HepG2 (cell line): Measurements from ENCODE around the gene ACTR1B. TPM values are rescaled to one million over a fixed set of nuclear protein-coding genes. Genes with fewer than 3 reads are reported as not detected.

Source experiments
- AGO2 ChIP-seq: fragments of 200-400 bp; formaldehyde crosslinking; optimal IDR thresholded peaks from 2 replicates; pipeline ENCODE3; 2017; ENCODE audit warnings: mild to moderate bottlenecking, low read depth, low read length, moderate library complexity
- BRD4 ChIP-seq: sonication (generic); formaldehyde crosslinking; IDR thresholded peaks from 2 replicates; pipeline ENCODE4 v1.4.0; 2020; ENCODE audit warnings: missing genetic modification reagents
- CEBPG ChIP-seq: IDR thresholded peaks from 2 replicates; pipeline ENCODE4 v1.6.1; 2016
- CSRNP1 ChIP-seq: sonication (generic); formaldehyde crosslinking; IDR thresholded peaks from 2 replicates; pipeline ENCODE4 v1.8.1; 2023; ENCODE audit warnings: mild to moderate bottlenecking, missing genetic modification reagents
- GABPB1 ChIP-seq: IDR thresholded peaks from 2 replicates; pipeline ENCODE4 v1.6.1; 2016; ENCODE audit warnings: mild to moderate bottlenecking, missing genetic modification reagents, moderate library complexity, missing compliant biosample characterization
- HOXA7 ChIP-seq: sonication (generic); formaldehyde crosslinking; IDR thresholded peaks from 2 replicates; pipeline ENCODE4 v1.8.1; 2022; ENCODE audit warnings: mild to moderate bottlenecking, missing genetic modification reagents, moderate library complexity
- KDM1A ChIP-seq: IDR thresholded peaks from 2 replicates; pipeline ENCODE4 v1.6.1; 2016; ENCODE audit warnings: missing compliant biosample characterization
- LCORL ChIP-seq, 2 experiments: fragments of 450-650 bp in 1 of 2; sonication (generic) in 1 of 2; formaldehyde crosslinking in 1 of 2; IDR thresholded peaks; 2 replicates each; pipeline versions ENCODE4 v1.5.0 to v1.6.1; 2017 to 2020; ENCODE audit warnings: antibody characterized with exemption in 1 of 2, missing genetic modification reagents in 1 of 2
- MAF1 ChIP-seq: sonication (generic); formaldehyde crosslinking; IDR thresholded peaks from 2 replicates; pipeline ENCODE4 v1.5.0; 2020; ENCODE audit warnings: missing genetic modification reagents, borderline replicate concordance
- MBNL3 ChIP-seq: fragments of 250-450 bp; sonication (Bioruptor Pico); conservative IDR thresholded peaks from 2 replicates; pipeline ENCODE4 v1.8.0; 2022; ENCODE audit warnings: mild to moderate bottlenecking, inconsistent platforms
- MYC ChIP-seq: sonication (generic); formaldehyde crosslinking; IDR thresholded peaks from 2 replicates; pipeline ENCODE4 v1.9.0; 2021; ENCODE audit warnings: missing genetic modification reagents, borderline replicate concordance
- NFAT5 ChIP-seq: sonication (generic); formaldehyde crosslinking; IDR thresholded peaks from 2 replicates; pipeline ENCODE4 v1.4.0; 2020; ENCODE audit warnings: missing genetic modification reagents
- NFATC3 ChIP-seq: sonication (generic); formaldehyde crosslinking; IDR thresholded peaks from 2 replicates; pipeline ENCODE4 v1.5.1; 2020; ENCODE audit warnings: mild to moderate bottlenecking, missing genetic modification reagents
- SP2 ChIP-seq: sonication (generic); formaldehyde crosslinking; IDR thresholded peaks from 2 replicates; pipeline ENCODE4 v1.5.1; 2020; ENCODE audit warnings: mild to moderate bottlenecking, missing genetic modification reagents
- SYNCRIP ChIP-seq: fragments of 200-400 bp; formaldehyde crosslinking; IDR thresholded peaks from 2 replicates; pipeline ENCODE4 v1.6.1; 2018; ENCODE audit warnings: mild to moderate bottlenecking, low read depth, low read length; ENCODE audit not compliant: insufficient read depth
- TARDBP ChIP-seq: sonication (generic); formaldehyde crosslinking; IDR thresholded peaks from 2 replicates; pipeline ENCODE4 v1.8.0; 2022; ENCODE audit warnings: mild to moderate bottlenecking, missing genetic modification reagents
- THRA ChIP-seq: sonication (generic); formaldehyde crosslinking; IDR thresholded peaks from 2 replicates; pipeline ENCODE4 v1.4.0; 2020; ENCODE audit warnings: missing genetic modification reagents, borderline replicate concordance
- ZNF234 ChIP-seq: sonication (generic); formaldehyde crosslinking; conservative IDR thresholded peaks from 2 replicates; pipeline ENCODE4 v1.5.1; 2020; ENCODE audit warnings: mild to moderate bottlenecking, missing genetic modification reagents
- ZNF263 ChIP-seq: sonication (generic); formaldehyde crosslinking; IDR thresholded peaks from 2 replicates; pipeline ENCODE4 v1.4.0; 2020; ENCODE audit warnings: missing genetic modification reagents
- ZNF619 ChIP-seq: sonication (generic); formaldehyde crosslinking; IDR thresholded peaks from 2 replicates; pipeline ENCODE4 v1.4.0; 2020; ENCODE audit warnings: mild to moderate bottlenecking, missing genetic modification reagents
- ZNF781 ChIP-seq: sonication (generic); formaldehyde crosslinking; IDR thresholded peaks from 2 replicates; pipeline ENCODE4 v1.5.1; 2020; ENCODE audit warnings: borderline replicate concordance, mild to moderate bottlenecking, missing genetic modification reagents; ENCODE audit errors: not compliant biosample characterization
- polyA plus RNA-seq, 8 experiments: library from polyadenylated mRNA; depleted of rRNA in 3 of 8; stranded (reverse) in 7 of 8; unstranded in 1 of 8; fragments of >200 nt; fragmentation: Illumina TruSeq in 4 of 8; extraction: Trizol in 4 of 8; gene quantifications; 2 replicates each; pipeline versions ENCODE4 v1.2.1 to v1.2.3, GENCODE V29; 2011 to 2016; ENCODE audit warnings: low read depth in 4 of 8, missing spikeins in 1 of 8, mixed read lengths in 1 of 8; ENCODE audit not compliant: insufficient read depth in 1 of 8
- total RNA-seq, 5 experiments: library from RNA; depleted of rRNA; stranded (reverse); fragments of >200 nt; fragmentation: Illumina TruSeq; extraction: Trizol; gene quantifications; 2 replicates each; pipeline ENCODE4 v1.2.3, GENCODE V29; 2016; ENCODE audit warnings: low read depth in 1 of 5

Gene ACTR1B
- total and polyA plus RNA-seq, 2 of the 13 experiments (the other 11 are each of a cell fraction or from before 2014, with no cell fraction given): 61.7 to 76.7 TPM

- TF ChIP-seq AGO2 (peak; percentile 76), MBNL3 (CRISPR knock-in tag) (no peak), THRA (CRISPR knock-in tag) (0 out of 2 replicates have a peak, but pooled peaks have one; percentile 46), SYNCRIP (no peak), BRD4 (CRISPR knock-in tag) (peak; percentile 91), NFATC3 (CRISPR knock-in tag) (peak; percentile 95; the same call in 1 of the 2 replicates), LCORL (IDR thresholded peaks at IDR 0.05) (no peak), LCORL (CRISPR knock-in tag; IDR thresholded peaks at IDR 0.05) (peak; percentile 77), ZNF263 (CRISPR knock-in tag) (peak; percentile 67), ZNF619 (CRISPR knock-in tag) (0 out of 2 replicates have a peak, but pooled peaks have one; percentile 83), NFAT5 (CRISPR knock-in tag) (peak; percentile 92; the same call in 1 of the 2 replicates), HOXA7 (CRISPR knock-in tag) (no peak), SP2 (peak; percentile 77), ZNF781 (CRISPR knock-in tag) (peak; percentile 89), ZNF234 (no peak), CSRNP1 (CRISPR knock-in tag) (0 out of 2 replicates have a peak, but pooled peaks have one; percentile 19), GABPB1 (CRISPR knock-in tag) (peak; percentile 97), MAF1 (CRISPR knock-in tag) (peak; percentile 34; the same call in 1 of the 2 replicates), MYC (peak; percentile 67; the same call in 1 of the 2 replicates), KDM1A (CRISPR knock-in tag) (no peak), TARDBP (CRISPR knock-in tag) (peak; percentile 69), CEBPG (0 out of 2 replicates have a peak, but pooled peaks have one; percentile 25)
Measured at GRCh38 chr2:97645695-97646629, 17.9 kb downstream of the ACTR1B start, which contains the start of gene COX5B (continued).
